Measurements from ENCODE around the gene SCAMP5. TPM values are rescaled to one million over a fixed set of nuclear protein-coding genes. Genes with fewer than 3 reads are reported as not detected.

Gene SCAMP5
- total RNA-seq, 1 experiment from 2014 or later: 70.1 TPM

Other genes with a start within 250 kb of the SCAMP5 start
- 0.07 TPM in 1 of 3 replicates, not detected in the others for gene CYP1A2, start 246.7 kb upstream of the SCAMP5 start, total RNA-seq (2021)
- gene CSK, start 213.5 kb upstream of the SCAMP5 start, total RNA-seq (2021): 55.1 to 55.9 TPM (median 55.3 TPM) in 3 replicates
- not detected in 3 replicates for gene LMAN1L, start 182.7 kb upstream of the SCAMP5 start, total RNA-seq (2021)
- gene CPLX3, start 168.9 kb upstream of the SCAMP5 start, total RNA-seq (2021): 0.09 to 0.21 TPM (median 0.09 TPM) in 3 replicates
- 34.4 to 38.9 TPM (median 37.4 TPM) in 3 replicates for gene ULK3, start 152.4 kb upstream of the SCAMP5 start, total RNA-seq (2021)
- 38.0 to 47.0 TPM (median 39.0 TPM) in 3 replicates for gene SCAMP2, start 122.2 kb upstream of the SCAMP5 start, total RNA-seq (2021)
- gene MPI, start 105.5 kb upstream of the SCAMP5 start, total RNA-seq (2021): 36.3 to 65.1 TPM (median 59.8 TPM) in 3 replicates
- gene FAM219B, start 88.7 kb upstream of the SCAMP5 start, total RNA-seq (2021): 67.3 to 99.6 TPM (median 87.8 TPM) in 3 replicates
- gene COX5A, start 57.5 kb upstream of the SCAMP5 start, total RNA-seq (2021): 336 to 355 TPM (median 354 TPM) in 3 replicates
- gene RPP25, start 38.8 kb upstream of the SCAMP5 start, total RNA-seq (2021): 28.3 to 31.3 TPM (median 29.0 TPM) in 3 replicates
- gene PPCDC, start 28.0 kb downstream of the SCAMP5 start, total RNA-seq (2021): 25.7 to 30.1 TPM (median 27.8 TPM) in 3 replicates
- gene C15orf39, start 206.3 kb downstream of the SCAMP5 start, total RNA-seq (2021): 39.9 to 52.8 TPM (median 41.6 TPM) in 3 replicates

Data from WTC11 (cell line).